ENCODE data around the gene TSPYL1. TPM values are rescaled to one million over a fixed set of nuclear protein-coding genes. Genes with fewer than 3 reads are reported as not detected.

TSPYL1 gene
- total RNA-seq (2022; extraction: Qiagen RNA extraction; ENCODE audit: low read depth) = 25.3 to 29.6 TPM (median 28.3 TPM) in 5 replicates

DNA sequence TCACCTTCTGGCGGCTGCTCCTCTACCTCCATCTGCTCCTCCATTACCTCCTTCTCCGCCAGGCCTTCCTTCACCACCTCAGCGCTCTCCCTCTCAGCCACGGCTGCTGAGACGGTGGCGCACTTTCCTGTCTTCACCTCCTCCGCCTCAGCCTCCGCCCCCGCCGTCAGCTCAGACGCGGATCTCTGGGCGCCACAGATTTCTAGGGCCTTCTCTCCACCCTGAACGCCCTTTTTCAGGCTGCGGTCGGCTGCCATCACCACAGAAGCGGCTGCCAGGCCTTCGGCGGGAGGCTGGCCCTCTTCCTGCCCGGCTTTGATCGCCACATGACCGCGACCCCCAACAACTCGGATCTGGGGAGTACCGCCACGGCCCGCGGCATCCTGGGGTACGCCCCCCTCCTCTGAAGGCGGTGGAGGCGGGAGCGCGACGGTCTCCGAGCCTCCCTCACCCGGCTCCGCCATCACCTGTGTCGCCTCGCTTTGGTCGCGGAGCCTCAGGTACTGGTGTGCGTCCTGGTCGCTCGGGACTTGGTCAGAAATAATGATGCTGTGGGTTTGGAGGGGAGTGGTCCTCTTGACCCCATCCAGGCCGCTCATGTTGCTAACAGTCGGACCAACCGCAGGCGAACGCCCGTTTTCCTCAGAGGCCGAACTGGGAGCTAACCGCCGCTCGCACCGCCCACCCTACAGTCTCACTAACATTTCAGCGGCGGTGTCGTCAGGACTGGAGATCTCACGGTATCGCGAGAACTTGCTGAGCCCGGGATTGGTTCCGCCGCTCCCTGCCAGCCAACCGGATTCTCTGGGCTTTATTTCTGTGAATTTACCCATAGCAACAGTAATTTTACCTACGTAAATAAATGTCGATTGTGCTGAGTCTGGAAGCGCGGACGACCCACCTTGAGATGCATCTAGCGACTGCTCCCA lies at the start of gene TSPYL1:
Gene TSPYL1, minus strand, starts transcription at position 699 of the 929 bp plus-strand sequence. Its CDS starts 100 bp downstream, at position 599.

DNA sequence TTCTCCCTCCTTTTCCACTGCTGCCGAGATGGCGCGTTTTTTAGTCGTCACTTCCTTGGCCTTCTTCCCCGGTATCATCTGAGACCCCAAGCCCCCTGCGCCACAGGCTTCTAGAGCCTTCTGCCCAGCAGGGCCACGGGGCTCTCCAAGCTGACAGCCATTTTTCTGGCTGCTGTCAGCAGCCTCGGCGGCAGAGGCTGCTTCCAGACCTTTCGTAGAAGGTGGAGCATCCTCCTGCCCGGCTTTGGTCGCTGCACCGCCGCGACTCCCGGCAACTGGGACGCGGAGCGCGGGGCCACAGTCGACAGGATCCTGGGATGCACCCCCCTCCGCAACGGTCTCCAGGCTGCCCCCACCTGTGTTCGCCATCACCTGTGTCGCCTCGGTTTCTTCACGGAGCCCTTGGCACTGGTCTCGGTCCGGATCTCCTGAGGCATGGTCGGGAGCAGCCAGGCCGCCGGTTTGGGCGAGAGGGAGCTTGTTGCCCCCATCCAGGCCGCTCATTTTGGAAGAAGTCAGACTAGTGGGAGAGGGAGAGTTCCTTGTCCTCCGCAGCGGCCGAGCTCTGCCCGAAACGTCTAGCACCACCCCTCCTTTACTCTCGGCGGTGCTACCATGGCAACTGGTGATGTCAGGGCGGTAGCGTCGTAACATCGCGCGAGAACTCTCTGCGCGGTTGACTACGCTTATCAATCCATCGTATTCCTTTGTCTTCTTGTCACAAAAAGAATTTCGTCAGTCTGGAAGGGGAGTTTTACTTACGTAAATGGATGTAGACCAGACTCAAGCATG lies 26.0 kb downstream of the TSPYL1 start, which contains the start of gene TSPYL4:
Gene TSPYL4, minus strand, starts transcription at position 571 of the 792 bp plus-strand sequence. Its CDS starts 67 bp downstream, at position 504.

Other genes with a start within 250 kb of the TSPYL1 start
- gene FRK, start 219.0 kb downstream of the TSPYL1 start, total RNA-seq (2022; extraction: Qiagen RNA extraction; ENCODE audit: low read depth) = 1.5 to 2.4 TPM (median 2.3 TPM) in 5 replicates
- gene NT5DC1, start 179.1 kb downstream of the TSPYL1 start, total RNA-seq (2022; extraction: Qiagen RNA extraction; ENCODE audit: low read depth) = 25.5 to 31.2 TPM (median 26.4 TPM) in 5 replicates
- gene COL10A1, start 153.8 kb downstream of the TSPYL1 start, total RNA-seq (2022; extraction: Qiagen RNA extraction; ENCODE audit: low read depth) = not detected in 5 replicates
- 2.7 to 3.5 TPM (median 3.2 TPM) in 5 replicates for gene TSPYL4, start 25.9 kb downstream of the TSPYL1 start, total RNA-seq (2022; extraction: Qiagen RNA extraction; ENCODE audit: low read depth)
- gene DSE, start 91.0 kb upstream of the TSPYL1 start, total RNA-seq (2022; extraction: Qiagen RNA extraction; ENCODE audit: low read depth) = 11.1 to 15.3 TPM (median 14.7 TPM) in 5 replicates
- 0.34 TPM in 1 of 5 replicates, not detected in the others for gene CALHM6, start 181.4 kb upstream of the TSPYL1 start, total RNA-seq (2022; extraction: Qiagen RNA extraction; ENCODE audit: low read depth)
- 0.02 to 0.10 TPM (median 0.05 TPM) in 5 replicates for gene CALHM5, start 231.7 kb upstream of the TSPYL1 start, total RNA-seq (2022; extraction: Qiagen RNA extraction; ENCODE audit: low read depth)

Data from A549 treated with GW870086 at 1 μM for 4 hours (cell line).